CD4-positive, alpha-beta memory T cell (primary cell): Measurements from ENCODE around the gene DHRS13. TPM values are rescaled to one million over a fixed set of nuclear protein-coding genes. Genes with fewer than 3 reads are reported as not detected.

ENCODE experiments used
- CTCF ChIA-PET: fragments of 350-600 bp; sonication (Branson Sonifier 250); formaldehyde crosslinking; loops from one replicate; lab custom pipeline; 2021; ENCODE audit warnings: inconsistent platforms; ENCODE audit not compliant: partially characterized antibody; lab: Charles Lee
- POLR2A ChIA-PET: fragments of 350-600 bp; sonication (Branson Sonifier 250); formaldehyde crosslinking; loops from one replicate; lab custom pipeline; 2021; ENCODE audit not compliant: partially characterized antibody; lab: Charles Lee
- DNase-seq, 5 donors: peaks; one replicate each; pipeline versions ENCODE4 v3.0.0 to v3.0.0-alpha.2; 2020 to 2022; ENCODE audit warnings: mixed read lengths in 1 of 5
- H3K27ac ChIP-seq: one replicate; pipeline ENCODE4 v1.7.0; 2013; ENCODE audit warnings: low read depth, low read length
- H3K27me3 ChIP-seq: 2 replicates; pipeline ENCODE4 v1.7.0; 2013; ENCODE audit warnings: mild to moderate bottlenecking, low read length, moderate library complexity; ENCODE audit not compliant: insufficient read depth
- H3K36me3 ChIP-seq: 2 replicates; pipeline ENCODE4 v1.7.0; 2013; ENCODE audit warnings: mild to moderate bottlenecking, low read length, moderate library complexity; ENCODE audit not compliant: insufficient read depth
- H3K4me1 ChIP-seq: 2 replicates; pipeline ENCODE4 v1.7.0; 2013; ENCODE audit warnings: mild to moderate bottlenecking, low read length, moderate library complexity; ENCODE audit not compliant: insufficient read depth
- H3K4me3 ChIP-seq, 2 donors: one replicate each; pipeline ENCODE4 v1.7.0; 2013; ENCODE audit warnings: low read length in 2 of 2, mild to moderate bottlenecking in 1 of 2
- H3K9me3 ChIP-seq, 2 donors: one replicate each; pipeline ENCODE4 v1.7.0; 2013; ENCODE audit warnings: low read length in 2 of 2, control low read depth in 1 of 2; ENCODE audit not compliant: control insufficient read depth in 1 of 2
- H3K27ac Mint-ChIP-seq, 7 donors: one replicate each; pipeline ENCODE4 v1.8.0; 2020 to 2021; ENCODE audit warnings: mixed read lengths in 7 of 7, mild to moderate bottlenecking in 6 of 7, inconsistent platforms in 3 of 7, moderate library complexity in 3 of 7
- H3K27me3 Mint-ChIP-seq, 2 donors: one replicate each; pipeline ENCODE4 v1.8.0; 2020 to 2021; ENCODE audit warnings: mixed read lengths in 2 of 2
- H3K36me3 Mint-ChIP-seq, 2 donors: one replicate each; pipeline ENCODE4 v1.8.0; 2020 to 2021; ENCODE audit warnings: mixed read lengths in 2 of 2, inconsistent platforms in 1 of 2, mild to moderate bottlenecking in 1 of 2
- H3K4me1 Mint-ChIP-seq, 4 donors: one replicate each; pipeline ENCODE4 v1.8.0; 2020 to 2021; ENCODE audit warnings: mixed read lengths in 4 of 4, mild to moderate bottlenecking in 1 of 4
- H3K4me3 Mint-ChIP-seq, 8 donors: one replicate each; pipeline ENCODE4 v1.8.0; 2020 to 2021; ENCODE audit warnings: mixed read lengths in 8 of 8, mild to moderate bottlenecking in 7 of 8, moderate library complexity in 6 of 8, inconsistent platforms in 3 of 8
- H3K9me3 Mint-ChIP-seq, 8 donors: one replicate each; pipeline ENCODE4 v1.8.0; 2020 to 2021; ENCODE audit warnings: mixed read lengths in 8 of 8, mild to moderate bottlenecking in 5 of 8, inconsistent platforms in 3 of 8, moderate library complexity in 1 of 8
- intact Hi-C: fragments of 100-400 bp; cut with micrococcal nuclease; formaldehyde crosslinking; loops from one replicate; pipeline ENCODE4 v1.15.1; 2023
- polyA plus RNA-seq, 2 donors: library from polyadenylated mRNA; unstranded; fragments of 300-500 nt; fragmentation: Illumina TruSeq; gene quantifications; one replicate each; pipeline ENCODE4 v1.2.3, GENCODE V29; 2021
- total RNA-seq, 2 experiments: library from RNA; stranded (reverse); gene quantifications; one replicate each; pipeline ENCODE4 v1.2.3, GENCODE V29; 2021

DHRS13 gene
- total and polyA plus RNA-seq, 4 experiments from 2014 or later: 15.1 to 49.6 (median 32.1) TPM

DNA sequence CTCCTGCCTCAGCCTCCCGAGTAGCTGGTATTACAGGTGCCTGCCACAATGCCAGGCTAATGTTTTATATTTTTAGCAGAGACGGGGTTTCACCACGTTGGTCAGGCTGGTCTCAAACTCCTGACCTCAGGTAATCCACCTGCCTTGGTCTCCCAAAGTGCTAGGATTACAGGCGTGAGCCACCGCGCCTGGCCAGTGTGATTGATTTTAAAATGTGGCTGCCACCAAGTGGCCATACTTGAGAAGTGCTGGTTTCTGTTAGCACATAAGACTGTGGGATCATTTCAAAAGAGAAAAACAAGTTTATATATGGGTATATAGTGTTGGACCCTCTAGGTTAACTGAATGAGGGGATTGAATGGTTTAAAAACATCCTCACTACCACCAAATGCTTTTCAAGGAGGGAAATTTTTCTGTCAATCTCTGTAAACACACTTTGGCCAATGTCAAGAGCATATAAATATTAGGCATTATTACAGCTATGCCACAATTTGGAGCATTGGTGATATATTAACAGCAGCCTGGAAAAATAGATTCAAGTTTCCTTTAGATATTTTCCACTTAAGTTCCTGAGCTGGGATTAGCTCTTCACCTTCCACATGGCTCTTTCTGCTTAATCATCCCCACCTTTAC lies 13.5 kb upstream of the DHRS13 start:
- Histone ChIP-seq H3K27ac (no peak overlapping the region), H3K27me3 (no peaks in the 10 kb centered on the region), H3K36me3 (peaks cover 89% of the 10 kb centered on the region), H3K4me3 (no peak overlapping the region), H3K9me3 (no peaks in the 10 kb centered on the region), H3K4me1 (no peaks in the 10 kb centered on the region)
- Mint-ChIP-seq H3K9me3 (no peaks in the 10 kb centered on the region), H3K4me3 (no peak overlapping the region), H3K27me3 (no peaks in the 10 kb centered on the region), H3K4me1 (peaks cover 0 to 6% (median 4%) of the 10 kb centered on the region in 4 donors), H3K36me3 (peaks cover 62 to 92% of the 10 kb centered on the region in 2 donors), H3K27ac (peak overlapping the region in 6 of 7 donors; percentile 70 to 91 (median 82))
- intact Hi-C loops: loop anchor here (1.0 kb wide), 4 partner anchors 13 to 189 kb away; partner anchors contain the start of gene DHRS13
- CTCF ChIA-PET: interaction anchor here (0.7 to 5.8 kb wide), 24 partner anchors 9 to 189 kb away, joined by 3 to 78 read pairs (median 5); partner anchors contain the start of genes DHRS13, FAM222B, FLOT2 and TLCD1
- DNase-seq: peak; percentile 40 to 59 (median 45)
- POLR2A ChIA-PET: interaction anchor here (1.0 to 4.0 kb wide), 6 partner anchors 12 to 189 kb away, joined by 3 to 21 read pairs (median 4); partner anchors contain the start of genes FLOT2 and PHF12

GRCh38 chr17:28912938-28913333 lies 10.1 kb upstream of the DHRS13 start:
- H3K27ac Mint-ChIP-seq: peak overlapping the region in 3 of 7 donors; percentile 48 to 78 (median 65)
- no peak overlapping the region for H3K4me3 Mint-ChIP-seq
- peaks cover 74 to 89% of the 10 kb centered on the region in 2 donors for H3K36me3 Mint-ChIP-seq

GRCh38 chr17:28912281-28912937 lies 9.5 kb upstream of the DHRS13 start:
- H3K9me3 Mint-ChIP-seq: no peaks in the 10 kb centered on the region
- peak overlapping the region in 5 of 7 donors; percentile 29 to 78 (median 60) for H3K27ac Mint-ChIP-seq
- H3K27me3 ChIP-seq: no peaks in the 10 kb centered on the region
- ChIA-PET CTCF (interaction anchor here (0.8 to 2.4 kb wide), 7 partner anchors 9 to 149 kb away, joined by 3 to 7 read pairs (median 4); no protein-coding TSS in a partner anchor), POLR2A (interaction anchor here (0.8 to 7.3 kb wide), 7 partner anchors 8 to 39 kb away, joined by 3 to 45 read pairs (median 3); partner anchors contain the start of genes DHRS13, FLOT2 and PHF12)
- no peak overlapping the region for H3K4me3 ChIP-seq
- intact Hi-C loops: no loop called here
- H3K36me3 Mint-ChIP-seq: peaks cover 75 to 89% of the 10 kb centered on the region in 2 donors
- no peaks in the 10 kb centered on the region for H3K4me1 ChIP-seq
- H3K27ac ChIP-seq: no peak overlapping the region
- no peaks in the 10 kb centered on the region for H3K27me3 Mint-ChIP-seq
- no peaks in the 10 kb centered on the region for H3K9me3 ChIP-seq
- H3K4me1 Mint-ChIP-seq: peaks cover 0 to 4% (median 4%) of the 10 kb centered on the region in 4 donors
- peaks cover 94% of the 10 kb centered on the region for H3K36me3 ChIP-seq
- peak in 1 of 5 donors; percentile 9 for DNase-seq
- no peak overlapping the region for H3K4me3 Mint-ChIP-seq

More at GRCh38 chr17:28912938-28913333, 10.1 kb upstream of the DHRS13 start:
- no peaks in the 10 kb centered on the region for H3K27me3 ChIP-seq
- H3K27ac ChIP-seq: no peak overlapping the region
- DNase-seq: no peak
- POLR2A ChIA-PET: interaction anchor here (0.8 to 1.7 kb wide), 2 partner anchors 9 to 10 kb away, joined by 3 to 6 read pairs; partner anchors contain the start of gene DHRS13
- H3K36me3 ChIP-seq: peaks cover 95% of the 10 kb centered on the region
- H3K9me3 ChIP-seq: no peaks in the 10 kb centered on the region
- no peak overlapping the region for H3K4me3 ChIP-seq
- intact Hi-C loops: no loop called here
- CTCF ChIA-PET: interaction anchor here (0.8 to 2.4 kb wide), 7 partner anchors 9 to 150 kb away, joined by 3 to 7 read pairs (median 4); no protein-coding TSS in a partner anchor
- H3K4me1 Mint-ChIP-seq: peaks cover 0 to 4% (median 4%) of the 10 kb centered on the region in 4 donors
- H3K4me1 ChIP-seq: no peaks in the 10 kb centered on the region
- H3K27me3 Mint-ChIP-seq: no peaks in the 10 kb centered on the region
- H3K9me3 Mint-ChIP-seq: no peaks in the 10 kb centered on the region

DNA sequence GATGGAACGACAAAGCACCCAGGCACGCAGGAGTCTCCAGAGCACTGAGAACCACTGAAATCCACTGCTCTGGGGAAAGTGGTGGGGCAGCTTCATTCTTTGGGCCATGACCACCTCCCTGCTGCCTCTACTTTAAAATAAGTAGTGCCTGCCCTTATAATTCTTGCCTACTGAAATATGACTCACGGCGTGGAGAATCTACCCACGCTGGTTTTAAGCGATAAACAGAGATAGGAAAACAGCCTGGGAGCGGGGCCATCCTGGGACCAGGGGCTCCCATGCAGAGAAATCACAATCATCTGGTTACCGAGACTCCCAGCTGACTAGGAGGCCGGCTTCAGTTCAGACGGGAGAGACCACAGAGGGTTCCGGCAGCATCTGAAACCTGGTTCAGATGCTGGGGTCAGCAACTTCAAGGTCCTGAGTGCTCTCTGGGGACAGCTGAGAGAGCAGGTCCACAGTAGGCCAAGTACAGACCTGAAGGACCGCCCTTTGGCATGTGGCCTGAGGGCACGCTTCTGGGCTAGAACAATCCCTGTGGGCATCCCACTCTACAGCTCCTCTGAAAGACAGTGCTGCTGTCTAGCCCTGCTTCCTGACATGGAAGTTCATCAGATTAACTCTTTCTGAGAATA lies 8.6 kb upstream of the DHRS13 start:
- Mint-ChIP-seq H3K4me3 (no peak overlapping the region), H3K4me1 (peaks cover 0 to 4% (median 3%) of the 10 kb centered on the region in 4 donors), H3K27me3 (no peaks in the 10 kb centered on the region), H3K9me3 (no peaks in the 10 kb centered on the region), H3K27ac (peak overlapping the region in 1 of 7 donors; percentile 76), H3K36me3 (peaks cover 77 to 89% of the 10 kb centered on the region in 2 donors)
- Histone ChIP-seq H3K4me1 (no peaks in the 10 kb centered on the region), H3K9me3 (no peaks in the 10 kb centered on the region), H3K4me3 (no peak overlapping the region), H3K27ac (no peak overlapping the region), H3K27me3 (no peaks in the 10 kb centered on the region), H3K36me3 (peaks cover 94% of the 10 kb centered on the region)
- intact Hi-C loops: no loop called here
- POLR2A ChIA-PET: interaction anchor here (0.8 to 7.3 kb wide), 6 partner anchors 10 to 40 kb away, joined by 3 to 45 read pairs (median 3); partner anchors contain the start of genes FLOT2 and PHF12
- no peak for DNase-seq
- CTCF ChIA-PET: interaction anchor here (1.1 to 4.7 kb wide), 7 partner anchors 8 to 148 kb away, joined by 3 to 31 read pairs (median 4); no protein-coding TSS in a partner anchor

- POLR2A ChIA-PET: interaction anchor here (0.7 to 7.3 kb wide), 3 partner anchors 13 to 81 kb away, joined by 3 to 45 read pairs (median 5); partner anchors contain the start of genes FLOT2 and PHF12
- Histone ChIP-seq H3K4me1 (no peaks in the 10 kb centered on the region), H3K27ac (no peak overlapping the region), H3K4me3 (no peak overlapping the region), H3K36me3 (peaks cover 92% of the 10 kb centered on the region), H3K9me3 (no peaks in the 10 kb centered on the region), H3K27me3 (no peaks in the 10 kb centered on the region)
- H3K36me3 Mint-ChIP-seq: peaks cover 73 to 85% of the 10 kb centered on the region in 2 donors
- H3K9me3 Mint-ChIP-seq: no peaks in the 10 kb centered on the region
- CTCF ChIA-PET: interaction anchor here (0.5 to 4.7 kb wide), 8 partner anchors 9 to 147 kb away, joined by 3 to 31 read pairs (median 3); no protein-coding TSS in a partner anchor
- no peaks in the 10 kb centered on the region for H3K27me3 Mint-ChIP-seq
- no peak overlapping the region for H3K27ac Mint-ChIP-seq
- H3K4me3 Mint-ChIP-seq: no peak overlapping the region
- no peak for DNase-seq
- H3K4me1 Mint-ChIP-seq: no peaks in the 10 kb centered on the region
- intact Hi-C loops: no loop called here
Measured at GRCh38 chr17:28910534-28910933, 7.7 kb upstream of the DHRS13 start.

DNA sequence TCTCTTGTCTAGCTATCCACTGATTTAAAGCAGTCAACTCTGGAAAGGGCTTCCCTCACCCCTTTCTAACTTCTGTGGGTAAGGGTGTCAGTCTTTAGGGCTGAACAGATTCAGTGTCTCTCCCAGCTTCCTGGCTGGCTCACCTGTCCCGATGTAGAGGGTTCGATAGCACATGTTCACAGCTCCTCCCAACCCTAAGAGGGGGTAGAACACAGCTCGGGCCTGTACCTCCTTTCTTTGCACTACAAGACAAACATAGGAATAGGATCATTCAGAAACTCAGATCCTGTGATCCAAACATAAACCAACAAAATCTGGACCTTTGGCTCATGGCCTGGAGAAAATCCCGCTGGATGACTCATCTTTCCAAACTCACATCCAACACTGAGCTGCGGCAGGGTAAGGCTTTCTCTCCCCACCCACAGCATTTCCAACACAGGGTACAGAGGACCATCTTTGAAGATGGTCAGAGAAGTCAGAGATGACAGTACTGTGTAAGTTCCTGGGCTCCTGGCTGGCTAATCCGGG lies 5.8 kb upstream of the DHRS13 start:
- Mint-ChIP-seq H3K27me3 (no peaks in the 10 kb centered on the region), H3K36me3 (peaks cover 60 to 78% of the 10 kb centered on the region in 2 donors), H3K4me3 (peak overlapping the region in 1 of 8 donors; percentile 38), H3K9me3 (no peaks in the 10 kb centered on the region), H3K27ac (peak overlapping the region in 3 of 7 donors; percentile 15 to 55 (median 42)), H3K4me1 (peaks cover 0 to 5% (median 1%) of the 10 kb centered on the region in 4 donors)
- CTCF ChIA-PET: interaction anchor here (1.2 to 4.7 kb wide), 7 partner anchors 8 to 182 kb away, joined by 4 to 31 read pairs (median 8); partner anchors contain the start of gene TLCD1
- DNase-seq: no peak
- H3K4me1 ChIP-seq: no peaks in the 10 kb centered on the region
- intact Hi-C loops: no loop called here
- H3K27me3 ChIP-seq: no peaks in the 10 kb centered on the region
- H3K36me3 ChIP-seq: peaks cover 76% of the 10 kb centered on the region
- POLR2A ChIA-PET: interaction anchor here (2.0 to 7.3 kb wide), 2 partner anchors 12 to 17 kb away, joined by 10 to 45 read pairs; partner anchors contain the start of gene FLOT2
- no peak overlapping the region for H3K27ac ChIP-seq
- no peaks in the 10 kb centered on the region for H3K9me3 ChIP-seq
- H3K4me3 ChIP-seq: no peak overlapping the region
